HG03066 (cell line): Measurements from ENCODE around the gene SLC1A3.
"Not testable (repeated sequence)": the region's sequence is repeated elsewhere in the genome, so short reads cannot be mapped to it uniquely, and the experiment has no call there.

Experiments used
- ATAC-seq: cut with Tn5 transposase; IDR thresholded peaks from one replicate; pipeline ENCODE4 v1.9.1; 2021; ENCODE audit warnings: low read depth; ENCODE audit not compliant: unreplicated experiment

The SLC1A3 gene

GRCh38 chr5:36630201-36631145 is 24.1 kb downstream of the SLC1A3 start:
- ATAC-seq = no peak

DNA sequence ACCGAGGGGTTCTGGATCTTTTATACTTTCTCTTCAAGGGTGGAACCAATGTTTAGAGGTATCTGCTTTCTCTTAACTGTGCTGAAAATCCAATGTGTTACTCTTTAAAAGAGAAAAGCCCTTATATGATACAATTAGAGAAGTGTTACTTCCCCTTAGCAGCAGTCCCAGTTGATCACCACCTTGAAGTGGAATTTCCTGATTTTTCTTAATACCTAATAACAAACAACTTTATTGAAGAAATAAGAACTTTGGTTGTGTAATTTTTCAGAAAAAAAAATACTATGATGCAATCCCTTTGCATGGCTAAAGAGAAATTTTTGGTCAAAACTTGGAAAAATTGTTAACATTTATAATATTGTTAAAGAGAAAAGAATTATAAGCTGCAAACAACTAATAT is 24.7 kb downstream of the SLC1A3 start:
- no peak for ATAC-seq

DNA sequence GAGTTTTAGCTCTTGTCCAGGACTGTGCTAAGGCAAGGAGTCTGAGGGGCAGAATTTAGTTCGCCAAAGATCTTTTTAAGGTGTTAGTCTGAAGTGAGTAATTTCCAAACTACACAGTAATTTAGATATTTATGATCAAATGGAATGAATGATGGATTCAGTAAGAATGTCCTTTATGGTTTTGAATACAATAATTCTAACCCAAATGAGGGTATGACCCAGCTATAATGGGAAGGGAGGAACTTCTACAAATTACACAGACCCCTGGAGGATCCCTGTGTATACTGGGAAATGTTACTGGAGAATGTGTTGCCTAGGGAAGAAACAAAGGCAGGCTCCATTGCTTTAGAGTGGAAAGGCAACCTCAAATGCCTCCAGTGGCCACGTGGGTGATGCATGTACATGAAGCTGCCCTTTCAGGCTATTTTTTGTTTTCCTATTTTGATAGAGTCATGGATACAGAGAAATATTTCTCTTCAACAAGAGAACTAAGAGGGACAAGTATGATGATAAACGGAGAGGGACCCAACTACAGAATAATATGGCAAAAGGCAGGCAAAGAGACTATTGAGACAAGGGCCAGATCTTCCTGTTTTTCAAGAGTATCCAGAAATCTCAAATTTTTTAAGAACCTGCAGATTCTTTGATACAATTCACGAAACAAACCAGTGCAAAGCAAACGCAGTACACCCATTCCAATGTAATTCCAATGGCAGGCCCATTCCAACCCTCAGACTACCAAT is 25.4 kb downstream of the SLC1A3 start:
- ATAC-seq = no peak

- ATAC-seq = no peak
Observed at GRCh38 chr5:36632363-36632664, 25.9 kb downstream of the SLC1A3 start.

DNA sequence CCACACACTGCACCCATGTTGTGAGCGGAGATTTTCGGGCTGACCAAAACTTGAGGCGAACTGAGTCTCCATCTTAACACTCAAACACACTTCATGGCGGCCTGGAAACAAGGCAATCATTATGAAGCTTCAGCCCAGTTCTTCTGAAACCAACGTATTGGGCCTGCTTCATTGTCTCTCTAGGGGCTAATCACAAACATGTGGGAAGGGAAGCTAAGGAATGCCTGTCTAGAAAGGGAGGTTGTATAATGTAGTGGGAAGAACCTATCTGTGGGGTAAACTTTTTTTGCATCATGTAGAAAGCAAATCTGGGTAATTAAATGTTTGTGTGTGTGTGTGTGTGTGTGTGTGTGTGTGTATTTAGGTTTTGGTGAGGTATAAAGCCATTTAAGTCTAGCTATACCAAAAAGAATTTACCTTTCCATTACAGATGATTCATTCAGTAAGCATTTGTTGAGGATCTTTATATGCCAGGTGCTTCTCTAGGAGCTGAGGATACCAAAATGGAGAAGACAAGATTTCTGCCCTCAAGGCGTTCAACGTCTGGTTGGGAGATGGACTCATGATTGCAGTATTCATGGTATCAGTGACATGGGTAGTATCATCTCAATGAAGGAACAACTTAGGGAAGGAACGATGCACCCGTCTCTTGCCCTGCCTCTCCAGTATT is 29.4 kb downstream of the SLC1A3 start:
- no peak for ATAC-seq

GRCh38 chr5:36637101-36637500 is 30.7 kb downstream of the SLC1A3 start:
- ATAC-seq = no peak

GRCh38 chr5:36637516-36637915 is 31.1 kb downstream of the SLC1A3 start:
- ATAC-seq = no peak

- no peak for ATAC-seq
Observed at GRCh38 chr5:36638056-36638455, 31.6 kb downstream of the SLC1A3 start.

DNA sequence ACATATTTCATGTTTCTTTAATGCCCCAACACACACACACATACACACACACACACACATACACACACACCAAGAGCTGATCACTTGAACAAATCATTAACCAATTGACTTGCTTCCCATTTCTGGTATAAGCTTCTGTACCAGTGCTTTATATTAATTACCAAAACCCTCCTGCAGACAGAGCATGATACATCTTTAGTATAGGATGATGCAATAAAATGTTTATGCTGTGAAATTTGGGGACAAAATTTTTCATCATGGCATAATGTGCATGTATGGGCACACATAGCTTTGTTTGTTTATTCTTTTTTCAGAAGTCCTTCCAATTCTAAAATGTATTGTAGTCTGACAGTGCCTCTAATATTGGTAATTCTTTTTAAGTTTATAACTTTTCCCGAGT is 34.5 kb downstream of the SLC1A3 start:
- no peak for ATAC-seq

GRCh38 chr5:36641431-36641830 is 35.0 kb downstream of the SLC1A3 start:
- no peak for ATAC-seq

DNA sequence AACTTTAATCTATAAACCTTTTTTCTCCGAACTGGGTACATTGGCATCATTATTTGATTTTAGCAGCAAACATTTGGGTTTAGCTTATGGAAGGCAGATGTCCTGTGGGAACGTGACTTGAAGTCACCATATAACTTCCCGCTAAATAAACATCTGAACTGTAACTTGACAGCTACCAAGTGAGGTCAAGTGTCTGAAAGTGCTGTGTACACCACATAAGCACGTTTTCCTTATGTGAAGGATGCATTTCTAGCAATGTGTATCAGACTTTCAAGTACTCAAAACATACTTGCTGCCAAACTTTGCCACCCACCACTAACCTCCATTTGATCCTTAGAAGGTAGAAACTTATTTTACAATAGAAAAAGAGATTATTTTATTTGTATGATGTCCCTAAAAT is 35.7 kb downstream of the SLC1A3 start:
- no peak for ATAC-seq

- ATAC-seq = no peak
Observed at GRCh38 chr5:36643162-36643561, 36.8 kb downstream of the SLC1A3 start.

DNA sequence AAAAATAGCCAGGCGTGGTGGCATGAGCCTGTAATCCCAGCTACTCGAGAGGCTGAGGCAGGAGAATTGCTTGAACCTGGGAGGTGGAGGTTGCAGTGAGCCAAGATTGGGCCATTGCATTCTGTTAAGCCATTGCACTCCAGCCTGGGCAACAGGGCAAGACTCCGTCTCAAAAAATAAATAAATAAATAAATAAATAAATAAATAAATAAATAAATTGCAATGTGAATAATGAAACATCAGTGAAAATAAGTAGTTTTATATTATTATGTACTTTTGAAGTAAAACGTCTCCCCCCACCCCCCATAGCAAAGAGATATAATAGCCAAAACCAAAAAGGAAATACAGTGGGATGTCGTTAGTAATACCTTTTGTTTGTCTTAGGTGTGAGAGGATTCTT is 37.4 kb downstream of the SLC1A3 start:
- not testable (repeated sequence) for ATAC-seq

GRCh38 chr5:36644727-36645126 is 38.3 kb downstream of the SLC1A3 start:
- ATAC-seq = no peak

GRCh38 chr5:36646100-36646499 is 39.7 kb downstream of the SLC1A3 start:
- no peak for ATAC-seq

DNA sequence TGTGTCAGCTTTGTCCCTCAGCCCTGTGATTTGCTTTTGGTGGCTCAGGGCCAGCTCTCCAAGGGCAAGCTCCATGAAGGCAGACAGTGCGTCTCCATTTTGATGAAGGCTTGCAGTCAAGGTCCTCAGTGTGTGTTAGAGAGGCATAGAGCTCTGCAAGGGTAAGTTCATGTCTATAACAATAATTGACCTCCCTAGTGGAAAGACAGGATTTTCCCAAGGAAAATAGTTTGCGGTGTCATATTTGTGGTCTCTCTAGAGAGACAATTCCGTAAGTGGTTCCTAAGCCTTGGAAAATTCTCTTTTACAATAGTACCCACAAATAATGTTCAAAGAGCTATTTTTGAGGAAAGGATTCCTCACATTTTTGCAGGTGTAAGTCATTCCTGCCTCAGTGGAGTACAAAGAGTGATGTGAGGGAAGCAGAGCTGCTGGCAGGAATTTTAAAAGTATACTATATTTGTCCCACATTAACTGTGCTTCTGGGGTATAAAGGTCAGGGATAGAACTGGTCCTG is 40.2 kb downstream of the SLC1A3 start:
- no peak for ATAC-seq

GRCh38 chr5:36647046-36647445 is 40.6 kb downstream of the SLC1A3 start:
- ATAC-seq = no peak

DNA sequence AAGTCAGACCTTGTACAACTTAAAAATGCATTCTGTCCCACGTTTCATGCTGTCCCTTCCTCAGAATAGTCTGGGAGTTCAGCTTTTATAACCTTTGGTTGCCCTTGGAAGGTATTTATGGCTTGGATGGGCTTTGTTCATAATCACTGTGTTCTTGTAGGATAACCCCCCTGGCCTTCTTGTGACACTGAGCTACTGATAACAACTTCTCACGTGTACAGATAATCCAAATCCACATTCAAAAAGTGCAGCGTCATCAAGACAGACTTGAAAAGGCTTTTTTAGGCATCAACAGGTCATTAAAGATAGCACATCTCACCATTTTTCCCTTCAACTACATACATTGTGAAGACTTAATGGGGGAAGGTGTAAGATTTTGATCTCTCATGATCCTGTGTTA is 42.0 kb downstream of the SLC1A3 start:
- ATAC-seq = no peak

- ATAC-seq = no peak
Observed at GRCh38 chr5:36651761-36652685, 45.6 kb downstream of the SLC1A3 start.

DNA sequence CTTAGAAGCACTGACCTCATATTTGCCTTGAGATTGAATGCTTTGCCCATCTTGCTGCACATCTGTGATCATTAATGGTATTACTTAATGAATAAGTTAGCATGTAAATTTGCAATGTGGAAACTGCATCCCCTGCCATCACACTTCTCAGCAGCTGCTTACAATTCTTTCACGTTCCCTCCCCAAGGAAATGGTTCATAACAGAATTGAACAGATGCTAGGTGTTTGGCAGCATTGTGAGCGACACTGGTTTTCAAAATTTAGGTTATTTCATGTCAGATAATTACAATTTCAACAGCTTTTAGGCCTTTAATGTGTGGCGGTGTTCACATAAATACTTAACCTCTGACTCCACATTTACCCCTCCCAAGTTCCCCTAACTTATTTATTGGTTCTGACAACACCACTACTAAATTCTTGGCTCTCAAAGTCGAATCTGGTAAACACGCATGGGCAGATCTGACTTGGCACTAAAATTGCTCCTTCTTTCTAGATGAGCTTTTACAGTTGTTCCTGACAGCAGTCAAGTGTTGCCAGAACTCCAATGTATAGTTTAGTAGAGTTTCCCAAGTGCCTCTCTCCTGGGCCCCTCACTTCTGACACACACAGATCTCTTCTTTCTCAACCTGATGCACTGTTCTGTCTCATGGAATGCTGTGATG is 46.8 kb downstream of the SLC1A3 start:
- no peak for ATAC-seq
